ENCODE data around the gene POLR2E.

POLR2E gene

GRCh38 chr19:1110809-1111640 is 15.8 kb upstream of the POLR2E start:
- DNase-seq (ENCODE audit: low spot score), result no peak

- no peak for DNase-seq (ENCODE audit: low spot score)
Measured at GRCh38 chr19:1109697-1110671, 14.8 kb upstream of the POLR2E start.

GRCh38 chr19:1109032-1109551 is 13.9 kb upstream of the POLR2E start:
- DNase-seq (ENCODE audit: low spot score), result no peak

GRCh38 chr19:1108291-1109031 is 13.3 kb upstream of the POLR2E start:
- DNase-seq (ENCODE audit: low spot score), result no peak

GRCh38 chr19:1107661-1108261 is 12.6 kb upstream of the POLR2E start:
- DNase-seq (ENCODE audit: low spot score), result no peak

GRCh38 chr19:1106841-1107660 is 11.9 kb upstream of the POLR2E start:
- no peak for DNase-seq (ENCODE audit: low spot score)

GRCh38 chr19:1105873-1106840 is 11.0 kb upstream of the POLR2E start:
- DNase-seq (ENCODE audit: low spot score), result no peak

GRCh38 chr19:1105008-1105872 is 10.1 kb upstream of the POLR2E start:
- no peak for DNase-seq (ENCODE audit: low spot score)

- DNase-seq (ENCODE audit: low spot score), result peak; percentile 58
Measured at GRCh38 chr19:1104311-1105007, 9.3 kb upstream of the POLR2E start.

GRCh38 chr19:1103708-1104310 is 8.6 kb upstream of the POLR2E start, which contains the start of gene GPX4:
GPX4 (plus strand) TSS chr19:1103994; CDS start chr19:1104044, 50 bp downstream.
- peak; percentile 98 for DNase-seq (ENCODE audit: low spot score)

GRCh38 chr19:1103132-1103707 is 8.0 kb upstream of the POLR2E start:
- no peak for DNase-seq (ENCODE audit: low spot score)

- DNase-seq (ENCODE audit: low spot score), result peak; percentile 82
Measured at GRCh38 chr19:1102407-1103131, 7.4 kb upstream of the POLR2E start.

- DNase-seq (ENCODE audit: low spot score), result no peak
Measured at GRCh38 chr19:1101337-1101698, 6.1 kb upstream of the POLR2E start.

GRCh38 chr19:1098177-1099051 is 3.2 kb upstream of the POLR2E start:
- no peak for DNase-seq (ENCODE audit: low spot score)

- no peak for DNase-seq (ENCODE audit: low spot score)
Measured at GRCh38 chr19:1097810-1098176, 2.6 kb upstream of the POLR2E start.

Measured in AG08395 (cell line).